Stimulated activated CD4-positive, alpha-beta T cell treated with anti-CD3 and anti-CD28 coated beads, TNF-alpha, amount 100 ng/mL, for 4 hours (primary cell): Measurements from ENCODE around the gene AP2A2.

ENCODE experiments used
- DNase-seq, 3 experiments: peaks; one replicate each; pipeline ENCODE4 v3.0.0-alpha.2; 2020; ENCODE audit warnings: low read depth in 3 of 3

The AP2A2 gene

DNA sequence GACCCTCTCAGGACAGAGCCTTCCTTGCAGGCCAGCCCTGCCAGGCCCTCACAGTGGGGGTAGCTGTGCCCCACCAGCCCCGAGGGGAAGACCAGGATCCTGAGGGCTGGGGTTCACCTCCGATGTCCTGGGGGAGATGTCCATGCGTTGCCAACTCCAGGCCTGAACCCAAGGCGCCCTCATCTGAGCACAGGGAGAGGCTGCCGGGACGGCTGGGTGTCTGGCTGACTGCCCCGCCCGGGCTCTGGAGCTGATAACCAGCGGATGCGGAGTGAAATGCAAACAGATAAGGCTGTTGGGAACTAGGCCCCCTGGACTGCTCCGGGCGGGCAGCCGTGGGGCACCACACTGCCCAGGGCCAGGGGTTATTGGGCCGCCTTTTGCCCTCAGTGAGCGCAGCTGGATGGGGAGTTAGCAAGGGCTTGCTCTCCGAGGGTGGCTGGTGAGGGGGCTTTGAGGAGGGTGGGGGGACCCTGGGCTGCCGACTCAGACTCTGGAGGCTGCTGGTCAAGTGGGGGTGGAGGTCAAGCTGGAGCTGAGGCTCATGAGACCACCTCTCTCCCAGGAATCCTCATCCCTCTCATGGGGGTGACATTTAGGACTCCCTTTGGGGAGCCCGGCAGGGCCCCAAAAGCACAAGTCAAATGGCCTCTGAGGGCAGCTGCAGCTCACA is 116.4 kb downstream of the AP2A2 start:
- no peak for DNase-seq

DNA sequence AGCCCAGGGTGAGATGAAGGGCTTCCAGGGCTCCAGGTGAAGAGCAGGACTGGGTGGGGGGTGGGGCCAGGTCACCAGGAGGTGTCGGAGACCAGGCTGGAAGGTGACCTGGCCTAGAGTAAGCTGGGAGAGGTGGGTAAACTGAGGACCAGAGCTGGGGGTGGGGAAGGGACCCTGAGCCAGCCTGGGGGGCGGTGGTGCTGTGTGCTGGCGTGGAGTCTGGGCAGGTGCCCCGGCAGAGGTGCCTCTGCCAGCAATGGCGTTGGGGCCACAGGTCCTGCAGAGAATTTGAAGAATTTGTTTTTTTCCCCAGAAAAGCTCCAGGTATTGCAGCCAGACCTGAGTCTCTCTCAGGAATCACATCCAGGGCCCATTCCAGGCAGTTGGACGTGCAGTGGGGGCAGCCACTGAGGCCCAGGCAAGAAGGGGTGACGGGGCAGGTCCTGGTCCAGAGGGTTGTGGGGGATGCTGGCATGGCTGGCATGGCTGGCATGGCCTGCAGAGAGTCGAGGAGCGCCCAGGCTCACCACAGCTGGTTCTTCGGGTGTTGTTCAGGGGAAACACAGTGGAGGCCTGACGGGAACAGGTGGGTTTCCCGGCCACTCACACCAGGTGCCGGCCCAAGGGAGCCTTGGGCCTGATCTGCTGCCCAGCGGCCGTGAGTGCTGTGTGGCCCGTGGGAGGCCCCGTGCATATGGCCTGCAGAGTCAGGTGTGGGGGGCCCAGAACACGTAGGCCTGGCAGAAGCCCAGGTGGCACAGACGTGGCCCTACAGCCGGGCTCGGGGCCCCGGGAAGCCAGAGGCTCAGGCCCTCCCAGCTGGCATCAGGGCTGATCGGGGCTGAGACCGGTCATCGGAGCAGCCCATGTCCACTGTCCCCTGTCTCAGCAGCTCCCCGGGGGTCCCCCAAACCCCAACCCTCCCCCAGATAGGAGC is 117.2 kb downstream of the AP2A2 start:
- no peak for DNase-seq

DNA sequence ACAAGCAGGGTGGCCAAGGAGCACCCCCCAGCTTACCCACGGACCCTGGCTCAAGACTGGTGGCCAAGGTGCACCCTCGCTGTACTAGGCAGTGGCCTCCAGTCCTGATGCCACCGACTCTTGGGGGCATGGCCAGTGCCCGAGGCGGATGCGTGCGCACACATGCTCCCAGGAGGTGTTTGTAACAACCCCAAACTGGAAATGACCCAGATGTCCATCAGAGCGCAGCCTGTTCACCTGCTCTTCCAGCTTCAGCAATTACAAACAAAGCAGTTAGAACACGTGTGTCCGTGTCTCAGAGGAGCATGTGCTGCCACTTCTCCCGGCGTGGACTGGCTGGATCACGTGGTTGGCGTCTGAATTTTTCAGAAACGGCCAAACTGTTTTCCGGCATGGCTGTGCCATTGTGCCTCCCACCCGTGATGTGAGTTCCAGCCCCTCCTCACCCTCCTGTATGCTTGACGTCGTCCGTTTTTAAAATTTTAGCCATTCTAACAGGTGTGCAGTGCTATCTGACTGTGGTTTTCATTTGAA is 118.0 kb downstream of the AP2A2 start:
- DNase-seq, result no peak

DNA sequence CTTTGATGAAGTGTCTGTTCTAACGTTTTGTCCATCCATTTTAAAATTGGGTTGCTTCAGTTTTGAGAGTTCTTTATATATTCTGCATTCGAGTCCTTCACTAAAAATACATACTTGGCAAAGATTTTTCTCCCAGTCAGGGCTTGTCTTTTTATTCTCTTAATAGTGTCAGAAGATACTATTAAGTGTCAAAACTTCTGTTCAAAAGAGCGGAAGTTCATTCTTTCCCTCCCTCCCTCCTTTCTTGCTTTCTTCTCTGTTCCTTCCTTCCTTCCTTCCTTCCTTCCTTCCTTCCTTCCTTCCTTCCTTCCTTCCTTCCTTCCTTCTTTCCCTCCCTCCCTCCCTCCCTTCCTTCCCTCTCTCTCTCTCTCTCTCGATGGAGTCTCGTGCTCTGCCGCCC is 118.5 kb downstream of the AP2A2 start:
- no peak for DNase-seq

DNA sequence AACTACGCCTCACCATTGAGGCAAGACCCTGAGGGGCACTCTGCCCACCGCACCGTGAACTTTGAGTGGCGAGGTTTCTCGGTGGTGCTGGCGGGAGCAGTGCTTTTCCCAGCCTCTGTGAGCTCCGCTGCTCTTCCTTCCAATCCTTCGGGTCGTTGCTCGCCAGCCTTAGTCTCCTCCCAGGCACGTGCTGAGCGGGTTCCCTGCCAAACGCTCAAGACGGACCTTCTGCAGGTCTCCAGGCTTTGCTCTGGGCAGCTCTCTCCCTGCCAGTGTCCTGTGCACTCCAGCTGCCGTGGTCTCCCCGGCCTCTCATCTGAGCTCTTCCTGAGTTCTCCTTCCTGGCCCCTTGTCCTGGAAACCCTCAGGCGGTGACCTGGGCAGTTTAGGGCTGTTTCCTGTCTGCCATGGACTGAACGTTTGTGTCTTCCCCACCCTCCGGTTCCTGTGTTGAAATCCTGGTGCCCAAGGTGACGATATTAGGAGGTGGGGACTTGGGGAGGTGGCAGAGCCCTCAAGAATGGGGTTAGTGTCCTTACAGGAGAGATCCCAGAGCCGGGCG is 122.0 kb downstream of the AP2A2 start:
- no peak for DNase-seq

DNA sequence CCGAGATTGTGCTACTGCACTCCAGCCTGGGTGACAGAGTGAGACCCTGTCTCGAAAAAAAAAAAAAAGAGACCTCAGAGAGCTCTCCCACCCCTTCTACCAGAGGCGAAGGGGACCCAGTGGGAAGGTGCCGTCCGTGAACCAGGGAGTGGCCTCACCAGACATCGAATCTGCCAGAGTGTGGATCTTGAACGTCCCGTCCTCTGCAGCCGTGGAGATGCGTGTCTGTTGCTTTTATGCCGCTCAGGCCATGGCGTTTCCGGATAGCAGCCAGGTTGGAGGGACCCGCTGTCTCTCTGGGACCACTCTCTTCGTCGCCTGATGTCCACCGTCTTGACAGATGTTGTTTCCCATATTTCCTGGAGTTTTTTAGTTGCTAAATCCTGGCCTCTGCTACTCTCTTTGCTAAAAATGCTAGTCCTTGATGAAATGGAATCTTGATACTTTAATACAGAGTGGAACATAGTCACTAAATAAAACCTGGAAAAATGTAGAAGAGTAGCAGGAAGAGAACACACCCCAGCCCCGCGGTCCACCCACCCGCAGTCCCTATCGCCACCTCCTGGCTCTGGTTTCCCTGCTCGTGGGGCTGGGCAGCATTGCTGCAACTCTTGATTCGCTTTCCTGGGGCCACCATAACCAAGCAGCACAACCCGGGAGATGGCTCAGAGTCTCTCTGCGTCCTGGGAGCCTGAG is 122.9 kb downstream of the AP2A2 start:
- DNase-seq, result no peak

DNA sequence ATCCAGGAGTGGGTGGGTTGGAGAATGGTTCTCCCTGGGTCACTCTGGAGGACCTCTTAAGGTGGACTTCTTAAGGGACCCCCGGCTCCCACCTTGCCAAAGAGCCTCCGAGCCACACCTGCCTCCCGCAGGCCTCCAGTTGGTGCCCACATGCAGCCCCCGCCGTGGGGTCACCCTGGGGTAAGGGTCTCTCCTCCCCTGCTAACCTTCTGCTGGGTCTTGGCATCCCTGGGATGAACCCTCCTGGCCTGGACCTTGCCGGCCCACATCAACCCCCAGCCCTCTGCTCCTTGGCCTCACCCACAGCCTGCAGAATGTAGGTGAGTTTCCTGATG is 123.4 kb downstream of the AP2A2 start:
- no peak for DNase-seq

DNA sequence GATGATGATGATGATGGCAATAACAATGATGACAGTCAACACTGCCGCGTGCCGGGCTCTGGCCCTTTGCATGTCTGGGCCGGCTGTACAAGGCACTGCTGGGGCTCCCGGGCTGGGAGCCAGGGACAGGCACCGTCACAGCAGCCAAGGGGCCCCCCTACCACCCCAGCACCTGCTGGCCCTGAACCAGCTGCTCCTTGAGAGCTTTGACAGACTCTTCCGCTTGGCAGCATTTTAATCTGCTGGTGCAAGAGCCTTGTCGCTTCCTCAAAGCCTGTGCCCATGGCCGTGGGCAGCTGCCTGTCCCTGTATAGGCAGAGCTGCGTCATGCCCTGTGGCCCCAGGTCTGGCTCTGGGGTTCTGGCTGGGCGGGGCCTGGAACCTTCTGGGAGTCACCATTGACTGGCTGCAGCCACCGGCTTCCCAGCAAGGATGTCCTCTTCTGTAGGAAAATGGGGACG is 123.8 kb downstream of the AP2A2 start:
- no peak for DNase-seq

DNA sequence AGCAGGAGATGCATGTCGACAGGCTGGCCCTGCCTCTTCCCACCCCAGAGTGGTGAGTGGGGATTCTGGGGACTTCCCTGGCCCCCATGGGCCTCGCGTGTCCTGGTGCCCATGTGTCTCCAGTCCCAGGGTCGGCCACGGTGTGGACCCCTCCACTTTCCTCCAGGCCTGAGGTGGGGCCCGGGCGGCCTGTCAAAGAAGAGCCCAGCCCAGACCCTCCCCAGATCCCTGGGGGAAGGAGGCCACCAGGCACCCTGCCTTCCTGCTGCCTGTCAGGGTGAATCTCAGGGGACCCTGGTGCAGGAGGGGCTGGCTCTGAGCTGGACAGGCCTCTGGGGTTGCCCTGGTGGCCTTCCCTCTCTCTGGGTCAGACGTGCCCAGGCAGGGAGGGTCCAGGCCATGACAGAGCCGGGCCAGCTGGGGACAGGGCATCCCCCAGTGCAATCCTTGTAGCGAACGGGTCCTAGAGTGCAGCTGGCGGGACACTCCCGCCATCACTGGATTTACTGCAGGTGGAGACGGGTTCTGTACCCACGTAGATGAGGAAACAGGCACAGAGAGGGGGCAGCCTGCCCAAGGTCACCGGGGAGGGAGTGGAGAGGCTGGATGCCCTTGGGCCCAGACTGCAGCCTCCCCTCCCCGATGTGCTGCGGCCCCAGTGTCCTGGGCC is 124.4 kb downstream of the AP2A2 start:
- no peak for DNase-seq

DNA sequence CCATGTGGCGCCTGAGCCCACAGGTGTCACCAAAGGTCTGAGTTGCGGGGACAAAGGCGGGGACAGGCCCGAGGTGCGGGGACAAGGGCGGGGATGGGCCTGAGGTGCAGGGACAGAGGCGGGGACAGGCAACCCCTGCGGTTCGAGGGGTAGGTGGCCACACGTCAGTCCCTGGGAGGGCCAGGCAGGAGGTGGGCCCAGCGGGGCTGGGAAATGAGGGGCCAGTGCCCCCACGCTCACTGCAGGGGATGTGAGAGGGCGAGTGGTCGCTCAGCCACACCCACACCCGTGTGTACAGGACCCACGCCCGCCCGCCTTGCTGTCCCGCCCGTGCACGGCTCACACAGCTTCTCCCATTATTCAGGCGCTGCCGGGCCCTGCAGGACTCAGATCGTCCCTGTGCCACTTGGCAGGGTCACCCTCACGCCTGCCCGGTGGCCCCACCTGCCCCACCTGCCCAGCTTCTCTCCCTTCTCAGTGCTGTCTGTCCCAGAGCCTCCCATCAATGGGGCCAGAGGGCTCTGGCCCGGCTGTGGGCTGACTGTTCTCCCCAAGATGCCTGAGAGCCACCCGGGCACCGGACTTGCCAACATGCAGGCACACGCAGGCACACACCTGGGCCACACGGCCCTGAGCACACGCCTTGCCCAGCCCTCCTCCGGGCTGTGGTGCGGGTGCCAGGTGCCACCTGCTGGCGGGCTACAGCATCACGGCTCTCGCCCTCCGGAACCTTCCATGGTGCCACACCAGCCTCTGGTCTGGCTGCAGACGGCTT is 125.1 kb downstream of the AP2A2 start:
- peak; percentile 49 to 60 (median 57) for DNase-seq

DNA sequence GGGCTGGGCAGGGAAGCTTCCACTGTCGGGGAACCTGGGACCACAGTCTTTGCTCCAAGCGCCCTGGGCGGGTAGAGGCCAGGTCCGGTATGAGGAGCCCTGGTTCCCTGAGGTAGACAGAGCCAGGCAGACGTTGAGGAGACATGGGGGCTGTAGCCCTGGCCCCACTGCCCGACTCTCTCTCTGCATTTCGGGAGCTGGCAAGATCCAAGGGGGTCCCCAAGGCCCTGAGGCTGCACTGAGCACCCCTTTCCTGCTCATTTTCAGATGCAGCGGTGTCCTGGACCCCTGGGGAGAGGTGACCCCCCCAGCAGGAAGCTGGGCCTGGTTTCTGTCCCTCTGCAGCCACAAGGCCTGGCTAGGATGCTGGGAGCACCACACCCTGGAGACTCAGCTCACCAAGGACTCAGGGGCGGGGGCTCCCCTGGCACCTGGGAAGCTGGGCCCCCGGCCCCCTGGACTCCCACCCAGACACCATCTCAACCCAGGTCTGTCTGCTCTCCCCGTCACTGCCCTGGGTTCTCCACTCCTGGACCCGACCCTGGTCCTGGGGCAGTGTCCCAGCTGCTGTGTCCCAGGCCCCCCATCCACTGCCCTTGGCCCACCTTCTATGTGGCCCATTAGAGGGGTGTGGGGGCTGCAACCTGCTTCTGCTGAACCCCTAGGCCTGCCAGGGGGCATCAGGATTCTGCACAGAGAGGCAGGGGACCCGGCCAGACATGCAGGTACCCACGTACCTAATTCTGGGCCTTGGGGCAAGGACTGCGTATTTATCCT is 125.9 kb downstream of the AP2A2 start:
- DNase-seq, result no peak

DNA sequence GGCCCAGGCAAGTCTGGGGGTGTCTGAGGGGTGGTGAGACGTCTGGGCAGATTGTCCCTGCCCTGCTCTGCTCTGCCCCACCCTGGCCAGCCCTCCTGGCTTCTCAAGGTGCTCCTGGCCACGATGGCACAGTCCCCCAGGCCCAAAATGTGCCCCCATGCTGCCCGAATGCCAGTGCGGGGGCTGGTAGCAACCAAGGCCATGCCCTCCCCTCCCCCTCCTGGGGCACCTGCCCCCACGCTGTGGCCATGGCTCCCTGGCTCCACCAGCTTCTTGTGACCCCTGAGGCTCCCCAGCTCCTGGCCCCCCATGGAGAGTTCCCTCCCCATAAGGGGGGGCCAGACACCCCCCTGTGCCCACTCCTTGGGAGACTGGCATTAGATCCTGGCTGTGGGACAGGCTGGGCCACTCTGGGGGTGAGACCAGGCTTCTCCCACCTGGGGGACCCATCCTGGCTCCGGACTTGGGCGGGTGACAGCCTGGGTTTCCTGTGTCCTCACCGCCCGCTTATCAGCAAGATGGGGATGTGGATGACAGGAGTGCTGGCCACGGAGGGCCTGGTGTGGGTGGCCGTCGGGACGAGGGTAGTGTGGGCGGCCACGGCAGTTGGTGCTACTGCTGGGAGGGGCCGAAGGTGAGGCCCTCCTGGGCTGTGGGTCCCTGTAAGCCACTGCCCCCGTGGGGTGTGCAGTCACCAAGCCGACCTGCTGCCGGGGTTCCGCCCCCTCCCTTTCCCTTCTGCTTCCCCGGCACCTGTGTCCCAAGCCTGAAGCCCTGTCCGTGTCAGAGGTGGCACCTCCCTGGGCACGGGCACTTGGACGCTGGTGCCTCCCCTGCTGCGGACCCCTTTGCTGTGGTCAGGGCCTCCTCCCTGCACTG is 126.7 kb downstream of the AP2A2 start:
- DNase-seq, result no peak

DNA sequence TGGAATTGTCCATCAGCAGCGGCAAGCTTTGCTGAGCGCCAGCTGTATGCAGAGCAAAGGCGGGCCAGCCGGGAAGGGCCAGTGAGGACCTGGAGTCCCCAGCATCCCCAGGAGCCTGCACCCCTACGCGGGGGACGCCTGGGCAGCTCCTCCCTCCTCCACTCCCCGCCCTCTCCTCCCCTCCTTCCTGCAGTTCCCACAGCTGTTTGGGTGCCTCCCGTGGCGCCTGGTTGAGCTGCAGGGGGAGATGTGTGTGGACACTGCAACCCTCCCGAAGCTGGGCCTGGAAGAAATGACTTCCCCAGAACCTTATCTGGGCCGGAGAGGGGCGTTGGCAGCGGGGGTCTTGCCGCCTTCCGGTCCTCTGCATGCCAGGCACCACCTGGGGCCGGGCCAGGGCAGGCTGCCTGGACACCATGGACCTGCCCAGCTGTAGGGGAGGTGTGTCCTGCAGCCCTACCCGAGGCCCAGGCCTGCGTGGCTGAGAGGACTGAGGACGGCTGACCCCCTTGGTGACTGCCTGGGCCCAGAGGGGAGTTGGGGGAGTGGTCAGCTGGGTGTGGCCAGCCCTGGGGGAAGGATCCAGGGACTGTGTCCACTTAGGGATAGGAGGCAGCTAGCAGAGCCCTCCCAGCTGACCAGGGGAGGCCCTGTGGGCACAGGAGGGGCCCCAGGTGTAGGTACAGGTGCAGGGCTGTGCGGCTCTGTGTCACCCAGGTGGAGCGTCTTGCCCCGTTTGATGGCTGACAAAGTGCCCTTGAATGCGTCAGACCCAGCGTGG is 127.6 kb downstream of the AP2A2 start:
- no peak for DNase-seq

DNA sequence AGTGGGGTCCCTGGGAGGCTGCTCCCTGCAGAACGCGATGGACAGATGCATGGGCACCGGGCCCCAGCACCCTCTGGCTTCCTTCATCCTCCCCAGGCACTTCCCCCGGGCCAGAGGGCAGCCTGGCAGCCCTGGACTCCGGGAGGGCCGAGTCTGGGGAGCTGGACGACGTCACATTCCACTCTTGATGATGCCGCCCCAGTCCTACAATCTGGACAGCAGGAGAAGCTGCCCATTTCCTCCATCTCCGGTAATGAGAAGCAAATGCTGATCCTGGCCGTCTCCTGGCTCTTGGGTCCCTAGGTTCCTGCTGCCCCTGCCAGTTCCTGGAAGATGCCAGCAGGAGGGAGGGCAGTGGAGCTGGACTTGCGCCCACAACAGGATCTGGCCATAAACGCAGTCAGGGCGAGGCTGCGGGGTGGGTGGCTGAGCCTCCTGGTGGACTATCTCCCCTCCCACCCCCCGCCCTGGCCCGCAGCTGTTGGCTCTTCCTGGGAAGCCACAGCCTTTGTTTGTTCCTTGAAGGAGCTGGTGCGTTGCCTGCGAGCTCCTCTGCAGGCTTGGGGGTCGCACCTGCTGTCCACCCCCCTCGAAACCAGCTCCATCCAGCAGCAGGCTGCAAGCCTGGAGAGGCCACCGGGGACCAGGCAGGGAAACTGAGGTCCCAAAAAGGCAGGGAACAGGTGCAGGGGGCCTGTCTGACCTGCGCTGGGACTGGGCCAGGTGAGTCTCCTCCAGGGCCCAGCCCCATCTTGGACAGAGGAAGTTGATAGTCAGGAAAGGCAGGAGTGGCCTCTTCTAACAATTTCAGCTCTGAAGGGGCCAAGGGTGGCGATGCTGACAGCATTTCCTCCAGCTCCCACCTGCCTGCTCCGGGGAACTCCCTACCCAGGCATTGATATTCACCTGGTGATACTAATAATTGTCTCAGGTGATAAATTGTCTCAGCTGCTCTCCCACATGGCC is 128.8 kb downstream of the AP2A2 start:
- no peak for DNase-seq

DNA sequence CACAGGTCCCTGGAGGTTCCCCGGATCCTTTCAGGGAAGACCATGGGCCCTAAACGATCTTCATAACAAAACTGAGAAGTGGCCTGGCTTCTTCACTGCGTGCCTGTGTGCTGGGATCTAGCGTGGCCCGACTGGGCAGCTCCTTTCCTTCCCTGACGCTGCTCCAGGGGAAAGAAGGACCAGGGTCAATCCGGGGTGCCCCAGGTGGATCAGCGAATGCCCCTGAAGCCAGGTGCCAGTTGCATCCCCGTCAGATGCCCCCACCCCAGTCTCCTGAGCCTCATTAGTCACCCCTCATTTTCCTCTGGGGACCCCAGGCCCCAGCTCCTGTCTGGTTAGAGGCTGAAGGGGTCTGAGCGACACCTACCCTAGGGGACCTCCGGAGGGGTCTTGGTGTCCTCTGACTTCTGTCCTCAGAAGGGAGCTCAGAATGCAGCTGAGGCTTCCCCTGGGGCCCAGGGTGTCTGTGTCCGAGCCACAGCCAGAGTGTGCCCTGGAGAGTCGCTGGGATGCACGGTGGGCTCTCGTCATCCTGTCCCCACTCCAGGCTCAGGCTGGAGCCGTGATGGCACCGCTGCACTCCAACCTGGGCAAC is 129.5 kb downstream of the AP2A2 start:
- no peak for DNase-seq

DNA sequence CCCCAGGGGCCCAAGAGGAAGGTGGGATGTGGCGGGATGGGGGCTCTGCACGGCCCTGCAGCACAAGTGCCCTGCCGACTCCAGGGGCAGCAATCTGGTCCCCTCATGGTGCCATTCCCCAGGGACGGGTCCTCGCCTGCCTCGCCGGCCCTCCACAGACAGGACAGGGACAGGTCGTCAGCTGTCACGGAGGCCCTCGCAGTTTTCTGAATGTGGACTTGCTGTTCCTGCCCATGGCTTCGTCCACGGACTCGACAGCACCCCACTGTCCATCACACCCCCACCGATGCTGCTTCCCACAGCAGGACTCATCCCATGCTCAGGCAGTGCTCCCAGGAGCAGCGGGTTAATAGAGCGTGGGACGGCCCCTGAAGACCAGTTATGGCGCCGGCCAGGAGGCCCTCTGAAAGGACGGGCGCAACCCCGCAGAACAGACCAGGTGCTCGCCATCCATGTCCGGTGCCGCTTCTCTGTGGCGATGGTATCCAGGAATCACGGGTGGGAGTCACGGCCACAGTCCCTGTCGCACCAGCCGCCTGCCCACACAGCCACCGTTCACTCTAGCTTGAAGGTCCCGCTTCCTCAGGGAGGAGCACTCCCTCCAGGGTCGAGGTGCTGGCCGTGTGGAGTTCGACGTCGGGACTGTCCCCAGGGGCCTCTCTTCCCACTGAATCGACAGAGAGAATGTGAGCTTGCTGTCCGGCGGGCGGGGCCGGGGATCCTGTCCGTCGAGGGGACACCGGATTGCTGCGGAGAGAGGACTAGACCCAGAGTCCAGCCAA is 130.5 kb downstream of the AP2A2 start:
- DNase-seq, result no peak
